Astrocyte of the cerebellum (primary cell): Measurements from ENCODE around the gene ZBTB1.
"Not testable (repeated sequence)": the region's sequence is repeated elsewhere in the genome, so short reads cannot be mapped to it uniquely, and the experiment has no call there.

Source experiments
- DNase-seq: peaks from one replicate; pipeline ENCODE4 v3.0.0-alpha.2; 2011; ENCODE audit warnings: low read depth
- H3K4me3 ChIP-seq: 2 replicates; pipeline ENCODE4 v1.5.1; 2011; ENCODE audit warnings: mild to moderate bottlenecking, low read depth, low read length, moderate library complexity
- CTCF ChIP-seq: IDR thresholded peaks from 2 replicates; pipeline ENCODE4 v1.5.1; 2012; ENCODE audit warnings: low read length, low read depth, moderate library complexity, mild to moderate bottlenecking; ENCODE audit errors: missing control alignments
- in situ Hi-C: cut with HindIII; loops from 2 replicates; pipeline ENCODE4 v1.10.0; 2017; ENCODE audit warnings: low sequenced_read_pairs

Gene ZBTB1

GRCh38 chr14:64566651-64567122 lies 62.1 kb downstream of the ZBTB1 start:
- in situ Hi-C loops = no loop called here
- no peak for TF ChIP-seq CTCF
- no peak overlapping the region for H3K4me3 ChIP-seq
- no peak for DNase-seq

GRCh38 chr14:64569138-64569631 lies 64.6 kb downstream of the ZBTB1 start:
- peak; percentile 27 for DNase-seq
- in situ Hi-C loops = no loop called here
- no peak for TF ChIP-seq CTCF
- H3K4me3 ChIP-seq = no peak overlapping the region

GRCh38 chr14:64569646-64570045 lies 65.1 kb downstream of the ZBTB1 start:
- H3K4me3 ChIP-seq, DNase-seq, in situ Hi-C loops: not testable (repeated sequence)

GRCh38 chr14:64572386-64573104 lies 68.0 kb downstream of the ZBTB1 start:
- in situ Hi-C loops = no loop called here
- no peak overlapping the region for H3K4me3 ChIP-seq
- TF ChIP-seq CTCF = no peak
- DNase-seq = no peak

- in situ Hi-C loops = no loop called here
- TF ChIP-seq CTCF = no peak
- peak; percentile 72 for DNase-seq
- no peak overlapping the region for H3K4me3 ChIP-seq
Observed at GRCh38 chr14:64573109-64573508, 68.5 kb downstream of the ZBTB1 start.
